HG03520 (cell line): ENCODE results near the gene SHB.

Experiments
- ATAC-seq: cut with Tn5 transposase; IDR thresholded peaks from one replicate; pipeline ENCODE4 v1.9.1; 2021; ENCODE audit warnings: mild to moderate bottlenecking, moderate library complexity; ENCODE audit not compliant: unreplicated experiment

SHB gene

DNA sequence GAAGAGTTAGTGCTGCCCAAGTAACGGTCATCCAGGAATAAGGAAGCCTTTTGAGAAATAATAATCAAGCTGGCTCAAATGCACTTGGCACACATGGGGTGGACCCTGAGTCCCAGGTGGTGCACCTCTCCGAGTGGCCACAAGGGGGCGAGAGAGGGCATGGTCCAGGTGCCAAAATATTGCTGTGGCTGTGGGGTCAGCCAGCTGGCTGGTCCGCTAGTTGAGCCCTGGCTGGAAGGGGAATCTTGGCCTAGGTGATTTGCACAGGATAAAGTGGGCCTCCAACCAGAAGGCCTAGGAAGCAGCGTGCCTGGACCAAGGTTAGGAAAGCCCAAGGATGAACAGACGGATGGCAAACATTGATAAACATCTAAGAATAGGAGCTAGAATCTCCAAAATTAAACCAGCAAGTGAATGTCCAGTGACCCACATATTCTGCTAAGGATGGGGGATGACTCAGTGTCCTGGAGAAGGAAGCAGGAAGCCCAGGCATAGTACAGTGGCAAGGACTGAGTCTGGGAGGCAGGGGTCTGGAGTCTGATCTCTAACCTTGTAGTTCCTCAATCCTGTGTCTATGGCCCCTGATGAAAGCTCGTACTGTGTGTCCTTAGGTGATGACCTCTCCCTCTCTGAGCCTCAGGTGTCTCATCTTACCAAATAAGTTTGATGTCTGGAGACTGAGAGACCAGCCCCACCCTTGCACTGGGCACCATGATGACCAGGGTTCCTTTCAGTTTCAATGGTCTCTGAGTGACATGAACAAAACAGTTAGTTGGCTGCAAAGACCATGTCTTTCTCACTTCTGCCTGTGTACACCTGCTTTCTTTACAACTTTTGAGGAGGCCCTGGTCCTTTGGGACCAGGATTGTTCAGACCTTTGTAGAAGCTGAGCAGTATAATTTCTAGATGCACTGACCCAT is 19.2 kb upstream of the SHB start:
- ATAC-seq: no peak

DNA sequence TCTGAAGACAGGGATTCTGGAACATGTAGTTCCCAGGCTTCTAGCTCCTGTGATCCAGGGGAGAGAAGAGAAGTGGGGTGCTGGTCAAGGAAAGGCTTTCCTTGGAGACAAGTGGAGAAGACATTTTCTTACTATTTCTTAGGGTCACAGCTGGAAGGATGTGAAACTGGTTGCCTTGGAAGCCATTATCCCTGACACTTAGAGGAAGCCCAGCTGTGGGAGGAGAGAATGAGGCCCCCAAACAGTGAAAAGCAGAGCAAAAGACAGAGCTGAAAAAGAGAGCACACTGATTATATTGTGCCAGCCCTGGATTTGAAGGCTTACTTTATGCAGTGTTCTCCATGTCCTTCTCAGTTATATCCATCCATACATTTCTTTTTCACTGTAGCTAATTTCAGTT is 17.5 kb upstream of the SHB start:
- ATAC-seq: no peak

DNA sequence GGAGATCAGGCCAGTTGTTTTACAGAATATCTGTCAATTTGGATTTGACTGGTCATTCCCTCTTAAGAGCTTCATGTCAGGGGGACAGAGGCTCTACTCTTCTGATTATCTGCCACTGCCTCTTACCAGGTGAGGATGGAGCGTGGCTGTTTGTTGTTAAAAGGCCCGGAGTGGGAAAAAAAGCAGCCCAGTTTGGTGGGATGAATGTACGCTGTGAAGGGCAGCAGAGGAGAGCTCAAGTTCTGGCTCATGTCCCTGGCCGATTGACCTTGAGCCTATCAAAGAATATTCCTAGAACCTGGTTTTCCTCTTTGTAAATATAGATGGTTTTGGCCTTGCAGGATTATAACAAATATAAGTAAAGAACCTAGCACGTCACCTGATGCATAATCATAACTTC is 16.3 kb upstream of the SHB start:
- no peak for ATAC-seq

DNA sequence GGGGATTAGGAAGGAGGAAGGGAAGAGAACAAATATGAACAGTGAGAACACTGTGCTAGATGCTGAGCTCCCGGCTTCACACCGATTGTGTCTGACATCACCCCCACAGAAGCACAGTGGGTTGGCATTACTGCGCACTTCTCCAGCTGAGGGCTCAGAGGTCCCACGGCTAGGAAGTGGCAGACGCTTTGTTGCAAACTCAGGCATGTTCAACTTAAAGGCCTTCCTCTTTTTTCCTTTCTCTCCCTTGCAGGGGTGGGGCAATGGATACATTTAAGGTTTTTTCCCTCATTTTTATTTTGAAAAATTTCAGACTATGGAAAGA is 15.5 kb upstream of the SHB start:
- ATAC-seq: no peak

DNA sequence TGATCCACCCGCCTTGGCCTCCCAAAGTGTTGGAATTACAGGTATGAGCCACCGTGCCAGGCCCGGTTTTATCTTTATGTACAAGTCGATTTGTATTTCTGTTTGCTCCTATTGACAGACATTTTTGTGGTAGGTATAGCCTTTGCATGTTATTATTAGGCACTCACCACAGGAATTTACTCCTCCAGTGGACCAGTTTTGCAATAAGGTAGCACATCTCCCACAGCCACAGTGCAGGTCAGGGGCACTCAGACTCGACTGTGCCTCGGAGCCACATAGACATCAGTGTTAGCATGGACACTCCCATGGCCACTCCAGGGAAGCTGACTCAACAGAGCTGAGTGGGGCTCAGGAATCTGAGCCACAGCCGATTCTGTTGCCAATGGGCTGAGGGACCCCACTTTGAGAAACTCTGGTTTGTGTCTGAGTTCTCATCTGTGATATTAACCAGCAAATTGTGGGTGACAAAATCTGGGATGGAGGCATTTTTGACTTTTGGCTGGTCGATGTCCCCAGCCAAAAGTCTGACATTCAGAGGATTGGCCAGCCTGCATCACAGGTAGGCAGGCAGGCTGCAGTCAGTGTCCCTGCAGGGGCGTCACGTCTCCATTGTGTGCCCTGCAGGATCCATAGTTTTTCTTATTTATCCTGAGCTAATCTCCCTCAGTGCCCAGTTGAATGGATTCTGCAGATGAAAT is 15.0 kb upstream of the SHB start:
- no peak for ATAC-seq

DNA sequence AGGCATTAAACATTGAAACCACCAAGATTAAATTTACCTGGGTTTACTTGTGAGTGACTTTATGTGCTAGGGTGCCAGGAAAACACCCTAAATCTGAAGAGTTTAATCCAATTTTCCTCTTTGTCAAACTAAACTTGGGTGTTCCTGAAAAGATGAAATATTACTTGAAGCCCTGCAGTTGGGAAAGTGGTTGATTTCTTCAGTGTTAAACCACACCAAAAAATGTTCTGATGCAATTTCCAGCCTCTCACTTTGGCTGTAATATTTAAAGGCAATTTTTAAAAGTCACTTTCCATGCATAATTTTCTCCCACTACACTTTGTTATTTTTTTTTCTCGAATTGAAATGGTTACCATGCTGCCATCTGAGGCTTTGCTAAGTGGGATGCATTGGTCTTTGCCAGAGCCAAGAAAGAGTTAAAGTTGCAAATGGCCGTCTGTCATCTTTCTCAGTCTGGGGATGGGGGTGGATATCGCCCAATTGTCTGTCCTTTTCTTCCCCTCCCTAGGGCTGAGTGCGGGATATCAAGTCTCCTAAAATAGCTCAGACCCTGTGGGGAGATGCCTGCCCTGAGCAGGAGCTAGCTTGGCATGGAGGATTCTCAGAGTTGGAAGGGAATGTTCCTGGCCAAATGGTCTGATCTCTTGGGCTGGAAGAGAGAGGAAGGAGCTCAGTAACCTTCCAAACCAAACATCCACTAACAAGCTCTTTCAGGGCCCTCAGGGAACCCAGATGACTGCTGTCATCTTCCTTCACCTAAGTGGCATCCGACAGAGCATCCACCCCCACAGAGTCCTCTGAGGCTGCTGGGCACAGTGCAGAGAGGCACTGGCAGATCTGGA is 13.6 kb upstream of the SHB start:
- ATAC-seq: no peak

DNA sequence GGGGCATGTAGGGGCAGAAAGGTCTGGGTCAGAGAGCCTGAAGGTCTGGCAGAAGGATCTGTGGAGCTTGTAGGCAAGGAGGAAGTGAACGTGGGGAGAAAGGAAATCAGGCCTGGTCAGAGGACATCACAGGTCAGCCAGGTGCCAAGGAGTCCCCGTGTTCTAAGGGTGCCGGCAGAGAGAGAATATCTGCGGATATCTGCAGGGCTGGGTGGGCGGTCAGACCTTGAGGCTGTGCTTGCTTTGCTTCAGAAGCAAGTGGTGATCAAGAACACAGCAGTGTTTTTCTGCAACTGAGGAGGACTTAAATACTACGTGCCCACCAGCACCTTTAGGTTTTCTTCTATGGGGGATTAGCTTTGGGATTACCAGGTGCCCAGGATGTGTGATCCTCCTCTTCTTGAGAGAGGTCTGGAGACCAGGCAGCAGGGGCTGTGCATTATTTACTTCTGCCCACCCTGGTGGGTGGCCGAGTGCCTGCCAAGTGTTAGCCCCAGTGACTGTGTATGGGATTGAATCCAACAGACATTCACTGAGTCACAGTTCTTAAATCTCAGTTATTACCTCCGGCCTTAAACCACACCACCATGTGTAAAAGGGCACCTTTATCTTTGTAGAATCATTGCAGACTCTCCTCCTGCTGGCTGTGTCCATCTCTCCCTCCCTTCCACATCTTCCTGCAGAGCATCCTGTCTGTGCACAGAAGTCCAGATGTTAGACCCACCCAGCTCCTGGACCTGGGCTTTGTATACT is 12.5 kb upstream of the SHB start:
- ATAC-seq: no peak

DNA sequence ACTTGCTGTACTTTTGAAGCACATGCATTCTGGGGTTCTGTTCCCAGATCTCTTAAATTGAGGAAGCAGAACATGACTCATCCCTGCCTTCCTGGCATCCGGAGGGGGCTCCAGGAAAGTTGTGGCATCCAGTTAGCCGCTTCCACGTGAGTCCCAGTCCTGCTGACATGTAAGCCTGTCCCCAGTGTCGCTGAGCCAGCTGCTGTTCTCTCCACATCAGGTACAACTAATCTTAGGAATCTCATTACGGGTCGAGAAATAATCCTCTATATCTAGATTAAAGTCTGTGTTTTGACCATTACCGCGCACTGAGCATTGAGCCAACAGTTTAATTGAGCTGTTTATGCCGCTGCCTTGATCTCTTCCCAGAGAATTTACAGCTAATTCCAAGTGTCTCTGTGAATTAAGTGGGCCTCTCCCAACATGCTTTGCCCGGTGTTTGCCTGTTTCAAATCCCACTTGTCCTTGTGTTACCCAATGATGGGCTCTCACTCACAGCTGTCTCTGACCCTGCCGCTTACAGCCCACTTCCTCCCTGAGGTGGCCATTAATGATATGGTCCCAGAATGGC is 10.5 kb upstream of the SHB start:
- ATAC-seq: no peak

DNA sequence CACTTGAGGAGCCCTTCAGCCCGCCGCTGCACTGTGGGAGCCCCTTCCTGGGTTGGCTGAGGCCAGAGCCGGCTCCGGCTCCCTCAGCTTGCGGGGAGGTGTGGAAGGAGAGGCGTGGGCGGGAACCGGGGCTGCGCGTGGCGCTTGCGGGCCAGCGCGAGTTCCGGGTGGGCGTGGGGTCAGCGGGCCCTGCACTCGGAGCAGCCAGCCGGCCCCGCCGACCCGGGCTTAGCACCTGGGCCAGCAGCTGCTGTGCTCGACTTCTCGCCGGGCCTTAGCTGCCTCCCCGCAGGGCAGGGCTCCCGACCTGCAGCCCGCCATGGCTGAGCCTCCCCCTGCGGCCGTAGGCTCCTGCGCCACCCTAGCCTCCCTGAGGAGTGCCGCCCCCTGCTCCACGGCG is 6.2 kb upstream of the SHB start:
- no peak for ATAC-seq

DNA sequence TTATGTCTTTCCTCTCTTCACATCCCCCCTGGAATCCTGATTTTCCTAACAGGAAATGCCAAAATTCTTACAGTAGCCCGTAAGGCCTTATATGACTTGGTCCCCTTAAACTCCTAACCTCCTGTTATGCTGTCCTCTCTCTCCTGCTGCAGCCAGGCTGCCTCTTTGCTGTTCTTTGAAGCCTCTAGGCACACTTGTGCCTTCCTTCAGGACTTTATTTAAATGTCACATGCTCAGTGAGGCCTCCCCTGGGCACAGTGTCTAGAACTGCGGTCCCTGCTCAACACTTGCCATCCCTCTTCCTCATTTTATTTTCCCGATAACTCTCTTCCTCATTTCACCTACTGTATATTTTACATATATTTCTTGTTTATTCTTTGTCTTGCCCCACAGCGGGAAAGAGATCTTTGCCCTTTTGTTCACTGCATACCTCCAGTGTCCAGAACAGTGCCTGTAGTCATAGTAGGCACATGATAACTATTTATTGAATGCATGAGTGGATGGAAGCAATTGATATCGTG is 5.5 kb upstream of the SHB start:
- ATAC-seq: no peak

DNA sequence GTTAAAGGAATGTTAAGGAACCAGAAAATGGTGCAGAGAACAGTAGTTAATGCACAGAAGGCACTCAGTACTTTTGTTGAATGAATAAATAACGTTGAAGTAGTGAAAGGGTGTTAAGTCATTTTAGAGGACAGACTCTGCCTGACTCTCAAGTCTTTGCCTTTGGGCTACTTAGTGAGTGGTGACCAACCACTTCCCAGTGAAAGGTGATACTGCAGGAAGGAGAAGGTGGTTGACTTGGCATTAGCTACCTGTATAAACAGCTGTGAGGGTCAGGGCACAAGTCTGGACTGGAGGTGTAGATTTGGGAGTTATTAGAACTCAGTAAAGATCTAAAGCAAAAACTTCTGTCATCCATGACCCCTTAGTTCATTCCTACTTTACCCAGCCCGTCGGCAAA is 4.9 kb upstream of the SHB start:
- ATAC-seq: no peak

DNA sequence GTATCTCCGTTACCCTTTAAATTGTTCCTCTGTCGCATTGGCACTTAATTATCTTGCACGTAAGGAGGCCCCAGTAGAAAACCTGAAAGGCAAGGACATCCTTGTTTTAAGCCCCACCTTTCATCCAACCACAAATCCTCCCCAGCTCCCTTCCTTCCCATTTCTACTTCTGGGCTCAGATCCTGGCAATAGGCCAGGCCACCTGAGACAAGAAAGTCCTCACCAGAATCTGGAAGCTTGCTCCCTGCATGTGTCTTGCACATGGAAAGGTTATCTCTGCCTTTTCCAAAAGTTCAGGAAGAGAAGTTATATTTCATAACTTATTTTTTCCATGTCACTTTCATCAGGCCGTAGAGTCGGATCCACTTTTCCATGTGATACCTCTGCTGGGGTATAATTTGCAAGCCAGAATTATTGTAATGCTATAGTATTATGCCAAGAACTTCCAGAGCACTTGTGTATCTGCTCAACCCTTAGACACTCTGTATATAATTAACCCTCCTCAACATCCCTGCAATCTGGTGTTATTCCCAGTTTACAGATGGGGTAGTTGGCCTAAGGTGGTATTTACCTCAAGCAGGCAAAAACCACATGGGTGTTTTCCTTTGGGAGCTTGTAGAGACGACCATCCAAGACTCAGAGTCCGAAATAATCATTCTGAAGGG is 2.6 kb upstream of the SHB start:
- no peak for ATAC-seq

DNA sequence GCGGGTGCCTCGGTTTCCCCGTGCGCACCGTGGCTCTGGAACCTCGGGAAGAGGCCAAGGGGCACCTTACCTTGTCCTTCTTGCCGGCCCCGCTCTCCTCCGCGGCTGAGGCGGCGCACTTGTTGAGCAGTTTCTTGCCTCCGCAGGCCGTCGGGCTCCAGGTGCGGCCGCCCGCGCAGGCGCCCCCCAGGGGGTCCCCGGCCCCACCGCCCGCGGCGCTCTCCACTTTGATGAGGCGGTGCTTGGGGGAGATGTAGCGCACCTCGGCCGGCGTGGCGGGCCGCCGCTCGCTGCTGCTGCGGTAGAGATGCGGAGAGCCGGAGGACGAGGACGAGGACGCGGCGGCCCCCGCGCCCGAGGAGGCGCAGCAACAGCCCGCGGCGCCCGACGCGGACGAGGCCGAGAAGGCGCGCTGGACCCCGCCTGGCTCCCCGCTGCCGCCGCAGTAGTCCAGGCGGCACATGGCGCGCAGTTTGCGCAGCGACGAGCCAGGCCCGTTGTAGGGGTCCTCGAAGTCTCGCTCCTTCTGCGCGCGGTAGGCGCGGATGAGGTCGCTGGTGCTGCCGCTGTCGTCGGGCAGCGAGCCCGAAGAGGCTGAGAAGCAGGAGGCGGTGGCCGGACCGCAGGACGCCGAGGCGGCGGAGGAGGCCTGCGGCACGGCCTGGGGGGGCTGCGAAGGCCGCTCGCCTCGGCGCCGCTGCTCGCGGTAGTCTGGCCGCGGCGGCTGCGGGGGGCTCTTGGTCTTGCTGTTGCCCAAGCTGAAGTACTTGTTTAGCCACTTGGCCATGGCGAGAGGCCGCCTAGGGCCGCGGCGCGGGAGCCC is 957 bp downstream of the SHB start:
- ATAC-seq: no peak

DNA sequence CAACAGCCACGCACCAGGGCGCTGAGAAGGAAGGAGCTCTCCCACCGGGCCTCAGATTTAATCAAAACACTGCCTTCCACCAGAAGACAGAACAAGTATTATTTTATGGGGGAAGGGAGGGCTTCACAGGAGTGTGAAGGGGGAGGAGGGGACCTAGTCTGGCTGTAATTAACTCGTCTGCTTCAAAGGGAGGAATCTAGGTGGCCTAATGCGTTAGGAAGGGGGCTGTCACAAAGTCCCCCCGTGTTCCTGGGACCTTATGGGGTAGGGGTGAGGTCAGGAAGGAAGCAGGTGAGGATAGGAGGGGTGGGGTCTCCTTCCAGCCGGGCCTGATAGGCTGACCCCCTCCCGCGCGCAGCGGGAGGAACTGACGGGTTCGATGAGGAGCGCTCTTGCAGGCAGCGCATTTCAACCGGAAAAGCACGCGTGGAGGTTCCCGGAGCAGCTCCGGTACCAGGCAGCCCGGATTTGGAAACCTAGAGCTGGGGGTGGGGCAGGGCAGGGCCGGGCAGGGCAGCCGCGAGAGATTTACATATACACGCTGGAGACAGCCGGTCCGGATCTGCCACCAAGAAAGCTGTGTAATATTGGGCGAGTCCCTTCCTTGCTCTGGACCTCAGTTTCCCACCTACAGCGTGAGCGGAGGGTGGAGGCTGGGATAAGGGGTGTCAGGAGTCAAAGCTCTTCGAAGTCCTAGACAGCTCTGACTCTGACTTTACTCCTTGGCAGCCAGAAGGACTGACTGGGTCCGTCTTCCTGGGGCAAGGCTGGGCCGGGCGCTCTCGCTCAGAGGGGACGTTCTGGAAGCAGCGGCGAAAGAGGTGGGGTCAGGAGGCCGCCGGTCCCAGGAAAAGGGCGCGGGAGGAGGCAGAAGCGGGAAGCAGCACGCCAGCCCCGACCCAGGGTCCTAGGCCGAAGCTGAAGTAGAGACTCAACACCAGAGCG is 1.8 kb downstream of the SHB start:
- no peak for ATAC-seq

DNA sequence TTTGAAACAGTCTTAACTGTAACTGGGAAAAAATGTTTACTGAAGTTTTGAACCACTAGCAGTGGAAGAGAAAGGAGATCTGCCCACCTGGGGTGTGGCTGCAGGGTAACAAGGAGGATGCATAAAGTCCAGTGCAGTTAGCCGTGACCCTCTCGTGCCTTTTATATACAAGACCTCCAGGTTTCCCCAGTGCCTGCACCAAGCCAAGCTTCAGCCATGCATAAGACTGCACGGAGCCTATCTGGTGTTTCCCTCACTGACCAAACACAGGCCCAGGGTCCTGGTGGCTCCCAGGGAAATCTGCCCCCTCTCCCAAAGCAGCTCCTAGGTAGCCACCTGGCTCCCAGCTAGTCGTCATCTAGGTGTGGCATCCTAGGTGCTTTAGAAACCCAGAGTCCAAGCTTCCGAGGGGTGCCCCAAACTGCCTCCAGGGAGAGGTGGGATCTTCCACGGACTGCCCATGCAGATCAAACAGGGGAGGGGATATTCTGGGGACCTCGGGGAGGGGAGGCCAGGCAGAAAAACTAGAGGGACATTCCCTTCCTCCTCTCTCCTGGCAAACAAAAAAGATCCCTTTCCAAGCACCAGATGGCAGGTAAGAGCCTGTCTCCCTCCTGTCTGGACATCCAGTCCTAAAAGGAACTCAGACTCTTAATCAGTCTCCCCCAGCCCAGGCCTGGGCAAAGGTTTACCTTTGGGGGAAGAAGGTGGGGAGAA is 2.7 kb downstream of the SHB start:
- no peak for ATAC-seq

DNA sequence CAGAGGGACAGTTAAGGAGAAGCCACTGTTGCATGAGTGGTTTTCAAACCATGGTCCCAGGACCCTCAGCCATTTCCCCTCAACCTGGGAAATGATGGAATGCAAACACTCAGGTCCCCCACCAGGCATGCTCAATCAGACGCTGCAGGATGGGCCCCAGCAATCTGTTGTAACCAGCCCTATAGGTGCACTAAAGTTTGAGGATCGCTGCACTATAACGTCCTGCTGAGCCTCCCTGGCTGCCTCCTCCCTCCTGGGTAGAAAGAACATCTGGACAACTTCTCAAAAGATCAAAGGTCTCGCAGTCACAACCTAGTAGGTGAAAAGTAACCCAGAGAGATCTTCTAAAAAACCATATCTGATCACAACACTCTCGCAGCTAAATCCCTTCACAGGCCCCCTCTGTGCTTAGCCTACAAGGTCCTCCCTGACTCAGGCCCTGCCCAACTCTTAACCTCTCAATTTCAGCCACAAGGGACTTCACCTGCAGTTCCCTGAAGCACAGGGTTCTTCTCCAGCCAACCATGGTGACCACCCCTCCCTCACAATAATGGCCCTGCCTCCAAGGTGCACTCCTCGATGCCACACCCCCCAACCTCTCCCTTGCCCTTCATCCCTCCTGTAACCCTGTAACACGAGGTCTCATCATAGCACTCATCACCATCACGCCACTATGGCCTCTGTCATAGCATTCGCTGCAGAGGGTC is 3.5 kb downstream of the SHB start:
- peak; percentile 37 for ATAC-seq
